H1 (cell line): ENCODE data around the gene SLC44A1.

ENCODE experiments used
- CEBPB ChIP-seq: IDR thresholded peaks from 2 replicates; pipeline ENCODE4 v1.6.1; 2012; ENCODE audit warnings: low read depth, low read length
- CHD7 ChIP-seq: fragments of 300-600 bp; sonication (generic); IDR thresholded peaks from 2 replicates; pipeline ENCODE4 v1.7.1; 2012; ENCODE audit warnings: low read length, moderate library complexity, mild to moderate bottlenecking, inconsistent platforms; ENCODE audit not compliant: insufficient replicate concordance
- CTCF ChIP-seq, 3 experiments: IDR thresholded peaks; 1 replicate in 2 of 3; 2 replicates in 1 of 3; pipeline versions ENCODE4 v1.5.1 to v1.6.1; 2011; ENCODE audit warnings: low read length in 3 of 3, mild to moderate bottlenecking in 3 of 3, inconsistent platforms in 2 of 3, low read depth in 1 of 3, moderate library complexity in 1 of 3; ENCODE audit not compliant: insufficient read depth in 1 of 3; ENCODE audit errors: control extremely low read depth in 1 of 3
- EP300 ChIP-seq, 2 experiments: IDR thresholded peaks; 1 replicate in 1 of 2; 2 replicates in 1 of 2; pipeline ENCODE4 v1.6.1; 2011 to 2012; ENCODE audit warnings: low read depth in 2 of 2, low read length in 2 of 2, mild to moderate bottlenecking in 2 of 2, borderline replicate concordance in 1 of 2, inconsistent platforms in 1 of 2, moderate library complexity in 1 of 2
- EZH2 ChIP-seq: fragments of 200-600 bp; sonication (generic); IDR thresholded peaks from 2 replicates; pipeline ENCODE4 v1.7.1; 2012; ENCODE audit warnings: low read depth, mild to moderate bottlenecking, moderate library complexity, low read length, inconsistent platforms; ENCODE audit not compliant: severe bottlenecking
- GABPA ChIP-seq: IDR thresholded peaks from 2 replicates; pipeline ENCODE4 v1.6.1; 2011; ENCODE audit warnings: mild to moderate bottlenecking, low read length, moderate library complexity, borderline replicate concordance; ENCODE audit not compliant: insufficient read depth
- POLR2A ChIP-seq, 2 experiments: IDR thresholded peaks; 1 replicate in 1 of 2; 2 replicates in 1 of 2; pipeline ENCODE4 v1.6.1; 2011; ENCODE audit warnings: low read depth in 2 of 2, low read length in 2 of 2, mild to moderate bottlenecking in 2 of 2; ENCODE audit errors: control extremely low read depth in 1 of 2
- POLR2AphosphoS5 ChIP-seq: IDR thresholded peaks from 2 replicates; pipeline ENCODE4 v1.6.1; 2011; ENCODE audit warnings: low read depth, low read length
- SIN3A ChIP-seq, 2 experiments: IDR thresholded peaks in 1 of 2; conservative IDR thresholded peaks in 1 of 2; 2 replicates each; pipeline ENCODE4 v1.6.1; 2011 to 2012; ENCODE audit warnings: low read length in 2 of 2, improper control_type of control experiment in 1 of 2, low read depth in 1 of 2, mild to moderate bottlenecking in 1 of 2
- SUZ12 ChIP-seq: fragments of 200-600 bp; sonication (generic); IDR thresholded peaks from 2 replicates; pipeline ENCODE4 v1.6.1; 2012; ENCODE audit warnings: mild to moderate bottlenecking, inconsistent platforms, low read length, moderate library complexity, mixed read lengths
- TCF12 ChIP-seq: IDR thresholded peaks from 2 replicates; pipeline ENCODE4 v1.6.1; 2011; ENCODE audit warnings: low read depth, mild to moderate bottlenecking, low read length
- USF2 ChIP-seq: IDR thresholded peaks from 2 replicates; pipeline ENCODE4 v1.6.1; 2011; ENCODE audit warnings: low read length, improper control_type of control experiment

GRCh38 chr9:105296445-105296844, 52.0 kb downstream of the SLC44A1 start:
- TF ChIP-seq TCF12 (no peak), CTCF (IDR thresholded peaks at IDR 0.05; ENCODE audit: control extremely low read depth in 1 of 3, insufficient read depth in 1 of 3, low read depth in 1 of 3, low read length in 3 of 3) (no peak), USF2 (no peak), CEBPB (no peak), EZH2 (no peak), EP300 (IDR thresholded peaks at IDR 0.05; ENCODE audit: borderline replicate concordance in 1 of 2, low read depth in 2 of 2, low read length in 2 of 2) (no peak), SUZ12 (no peak), SIN3A (conservative IDR thresholded peaks at IDR 0.05 in 1 of 2, IDR thresholded peaks at IDR 0.05 in 1 of 2; ENCODE audit: low read depth in 1 of 2, low read length in 2 of 2) (no peak), CHD7 (no peak), POLR2AphosphoS5 (no peak), GABPA (no peak), POLR2A (IDR thresholded peaks at IDR 0.05; ENCODE audit: control extremely low read depth in 1 of 2, low read depth in 2 of 2, low read length in 2 of 2) (no peak)
